AG10803 (cell line): ENCODE results near the gene SNAP47.

Experiments used
- DNase-seq: peaks from one replicate; pipeline ENCODE4 v3.0.0; 2010; ENCODE audit warnings: low read depth
- H3K4me3 ChIP-seq: 2 replicates; pipeline ENCODE4 v1.5.1; 2011; ENCODE audit warnings: mild to moderate bottlenecking, low read length, control low read depth
- TF ChIP-seq, protein P1 (sequence below): conservative IDR thresholded peaks from 2 replicates; pipeline ENCODE4 v1.5.1; 2011; ENCODE audit warnings: mild to moderate bottlenecking, low read length, control low read depth, inconsistent platforms

SNAP47 gene

DNA sequence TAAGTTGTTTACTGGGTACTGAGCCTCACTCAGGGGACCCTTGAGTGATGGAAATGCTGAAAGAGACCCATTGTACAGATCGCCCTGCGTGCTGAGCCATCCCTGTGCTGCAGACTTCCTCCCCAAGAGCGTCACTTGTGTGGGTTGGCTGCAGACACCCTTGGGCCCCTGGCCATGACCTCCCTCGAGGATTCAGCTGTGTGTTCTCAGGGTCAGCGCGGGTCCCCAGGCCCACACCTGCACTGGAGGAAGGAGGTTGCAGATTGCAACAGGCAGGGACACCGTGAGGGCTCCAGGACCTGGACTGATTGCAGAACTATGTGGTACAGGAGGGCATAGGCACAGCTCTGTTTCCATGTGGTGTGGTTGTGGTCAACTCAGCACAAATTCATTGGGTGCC, 4.4 kb downstream of the SNAP47 start:
- TF ChIP-seq, protein P1, sequence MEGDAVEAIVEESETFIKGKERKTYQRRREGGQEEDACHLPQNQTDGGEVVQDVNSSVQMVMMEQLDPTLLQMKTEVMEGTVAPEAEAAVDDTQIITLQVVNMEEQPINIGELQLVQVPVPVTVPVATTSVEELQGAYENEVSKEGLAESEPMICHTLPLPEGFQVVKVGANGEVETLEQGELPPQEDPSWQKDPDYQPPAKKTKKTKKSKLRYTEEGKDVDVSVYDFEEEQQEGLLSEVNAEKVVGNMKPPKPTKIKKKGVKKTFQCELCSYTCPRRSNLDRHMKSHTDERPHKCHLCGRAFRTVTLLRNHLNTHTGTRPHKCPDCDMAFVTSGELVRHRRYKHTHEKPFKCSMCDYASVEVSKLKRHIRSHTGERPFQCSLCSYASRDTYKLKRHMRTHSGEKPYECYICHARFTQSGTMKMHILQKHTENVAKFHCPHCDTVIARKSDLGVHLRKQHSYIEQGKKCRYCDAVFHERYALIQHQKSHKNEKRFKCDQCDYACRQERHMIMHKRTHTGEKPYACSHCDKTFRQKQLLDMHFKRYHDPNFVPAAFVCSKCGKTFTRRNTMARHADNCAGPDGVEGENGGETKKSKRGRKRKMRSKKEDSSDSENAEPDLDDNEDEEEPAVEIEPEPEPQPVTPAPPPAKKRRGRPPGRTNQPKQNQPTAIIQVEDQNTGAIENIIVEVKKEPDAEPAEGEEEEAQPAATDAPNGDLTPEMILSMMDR, result no peak
- DNase-seq, result no peak
- H3K4me3 ChIP-seq, result no peak overlapping the region

DNA sequence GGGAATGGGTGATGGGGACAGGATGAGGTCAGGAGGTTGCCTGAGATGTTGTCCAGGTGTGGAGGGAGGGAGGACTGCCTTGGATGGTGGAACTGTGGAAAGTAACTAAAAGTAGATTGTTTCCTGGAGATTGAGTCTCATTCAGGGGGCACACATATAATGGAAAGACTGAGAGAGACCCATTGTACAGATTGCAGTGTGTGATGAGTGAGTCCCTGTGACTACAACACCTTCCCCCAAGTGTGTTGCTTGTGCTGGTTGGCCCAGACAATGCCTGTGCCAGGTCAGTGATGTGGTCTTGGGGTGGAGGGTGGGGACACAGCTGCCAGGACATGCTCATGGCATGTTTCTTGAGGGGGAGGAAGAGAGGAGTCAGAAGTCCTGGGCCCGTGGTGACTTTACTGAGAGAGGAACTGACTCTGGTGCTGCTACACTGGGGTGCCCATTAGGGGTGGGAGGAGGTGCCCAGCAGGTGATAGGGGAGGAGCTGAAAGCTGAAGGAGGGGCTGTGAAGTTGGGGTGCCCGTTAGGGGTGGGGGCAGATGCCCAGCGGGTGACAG, 5.2 kb downstream of the SNAP47 start:
- TF ChIP-seq, protein P1, result no peak
- no peak overlapping the region for H3K4me3 ChIP-seq
- DNase-seq, result no peak

DNA sequence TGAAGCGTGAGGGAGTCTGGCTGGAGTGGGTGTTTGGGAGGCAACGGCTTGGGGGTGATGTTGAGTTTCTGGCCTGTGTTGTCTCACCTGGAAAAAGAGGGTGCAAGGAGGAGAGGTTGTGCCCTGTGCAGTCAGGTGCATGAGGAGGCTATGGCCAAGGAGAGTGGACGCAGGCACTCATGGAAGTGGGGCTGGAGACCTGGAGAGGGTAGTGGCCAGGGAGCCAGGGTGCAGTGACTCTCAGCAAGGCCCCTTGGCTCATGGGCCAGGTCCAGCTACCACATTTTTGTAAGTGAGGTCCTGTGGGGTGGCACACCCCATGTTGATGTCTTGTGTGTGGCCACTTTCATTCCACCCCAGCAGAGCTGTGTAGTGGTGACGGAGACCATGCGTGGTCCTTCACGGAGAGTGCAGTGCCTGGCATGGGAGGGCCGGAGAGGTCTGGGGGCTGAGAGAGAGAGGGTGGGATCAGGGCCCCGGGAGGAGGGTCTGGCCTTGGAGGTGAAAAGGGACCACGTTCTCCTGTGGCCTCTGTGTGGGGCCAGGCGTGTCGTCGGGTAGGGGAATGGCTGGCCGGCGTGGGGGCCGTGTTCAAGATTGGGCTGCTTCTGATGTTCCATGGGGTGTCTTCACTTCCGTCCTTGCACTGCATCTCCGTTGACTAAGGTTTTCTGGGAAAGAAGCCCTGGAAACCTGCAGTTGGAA, 6.1 kb downstream of the SNAP47 start:
- TF ChIP-seq, protein P1, result no peak
- H3K4me3 ChIP-seq, result no peak overlapping the region
- no peak for DNase-seq

DNA sequence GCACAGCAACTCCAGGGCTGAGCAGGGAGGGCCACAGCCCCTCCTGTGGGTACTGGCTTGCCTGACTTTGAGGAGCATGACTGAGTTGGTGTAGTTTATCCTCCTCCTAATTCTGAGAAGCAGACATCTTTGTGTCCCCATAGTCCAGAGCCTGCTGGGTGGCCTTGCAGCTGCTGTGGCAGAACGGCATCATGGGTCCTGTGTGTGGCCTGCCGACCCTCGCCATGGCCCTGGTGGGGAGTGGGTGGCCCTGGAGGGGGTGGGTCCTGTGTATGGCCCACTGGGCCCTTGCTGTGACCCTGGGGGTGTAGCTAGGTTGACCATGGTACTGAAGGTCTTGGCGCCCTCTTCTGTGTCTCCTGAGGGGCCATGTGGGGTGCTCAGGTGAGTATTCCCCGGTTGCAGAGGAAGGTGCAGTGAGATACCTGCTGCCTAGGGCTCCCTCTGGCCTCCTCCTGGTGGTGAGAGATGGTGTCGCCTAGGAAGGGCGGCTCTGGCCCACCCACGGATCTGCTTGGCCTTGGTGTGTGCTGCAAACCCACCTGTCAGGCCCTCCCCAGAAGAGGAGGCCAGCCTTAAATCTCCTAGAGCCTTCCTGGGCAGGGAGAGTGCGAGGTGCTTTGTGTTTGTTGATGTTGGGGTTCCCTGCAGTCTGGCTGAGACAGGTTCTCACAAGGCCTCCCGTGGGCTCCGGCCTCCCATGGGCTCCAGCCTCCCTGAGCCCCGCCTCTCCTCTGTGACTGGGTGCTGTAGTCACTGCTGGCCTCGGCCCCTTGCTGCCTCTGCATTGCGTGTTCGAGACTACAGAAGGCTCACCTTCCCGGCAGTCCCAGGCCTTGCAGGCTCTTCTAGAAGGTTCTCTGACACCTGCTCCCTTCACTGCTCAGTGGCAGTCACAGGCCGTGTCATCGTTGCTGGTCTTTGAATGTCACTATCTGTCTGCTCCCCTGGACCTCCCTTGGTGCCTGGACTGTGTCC, 7.8 kb downstream of the SNAP47 start:
- no peak overlapping the region for H3K4me3 ChIP-seq
- TF ChIP-seq, protein P1, result no peak
- DNase-seq, result no peak

DNA sequence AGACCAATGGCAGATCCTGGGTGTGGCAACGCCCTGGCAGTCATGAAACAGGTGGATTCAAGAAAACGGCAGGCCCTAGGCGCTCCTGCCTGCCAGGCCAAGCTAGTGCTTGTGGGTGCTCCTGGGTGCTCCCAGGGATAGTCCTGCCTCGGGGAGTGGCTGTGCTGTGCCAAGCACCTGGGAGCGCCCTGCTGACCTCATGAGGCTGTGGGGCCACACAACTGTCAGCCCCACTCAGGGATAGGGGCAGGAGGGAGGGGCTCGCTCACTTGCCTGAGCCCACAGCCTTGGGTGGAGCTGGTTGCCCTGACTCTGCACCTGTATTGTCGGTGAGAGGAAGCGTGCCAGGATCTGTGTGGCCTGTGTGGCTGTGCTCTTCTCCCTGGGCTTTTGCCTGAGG, 9.4 kb downstream of the SNAP47 start:
- no peak for DNase-seq
- H3K4me3 ChIP-seq, result no peak overlapping the region
- TF ChIP-seq, protein P1, result no peak

DNA sequence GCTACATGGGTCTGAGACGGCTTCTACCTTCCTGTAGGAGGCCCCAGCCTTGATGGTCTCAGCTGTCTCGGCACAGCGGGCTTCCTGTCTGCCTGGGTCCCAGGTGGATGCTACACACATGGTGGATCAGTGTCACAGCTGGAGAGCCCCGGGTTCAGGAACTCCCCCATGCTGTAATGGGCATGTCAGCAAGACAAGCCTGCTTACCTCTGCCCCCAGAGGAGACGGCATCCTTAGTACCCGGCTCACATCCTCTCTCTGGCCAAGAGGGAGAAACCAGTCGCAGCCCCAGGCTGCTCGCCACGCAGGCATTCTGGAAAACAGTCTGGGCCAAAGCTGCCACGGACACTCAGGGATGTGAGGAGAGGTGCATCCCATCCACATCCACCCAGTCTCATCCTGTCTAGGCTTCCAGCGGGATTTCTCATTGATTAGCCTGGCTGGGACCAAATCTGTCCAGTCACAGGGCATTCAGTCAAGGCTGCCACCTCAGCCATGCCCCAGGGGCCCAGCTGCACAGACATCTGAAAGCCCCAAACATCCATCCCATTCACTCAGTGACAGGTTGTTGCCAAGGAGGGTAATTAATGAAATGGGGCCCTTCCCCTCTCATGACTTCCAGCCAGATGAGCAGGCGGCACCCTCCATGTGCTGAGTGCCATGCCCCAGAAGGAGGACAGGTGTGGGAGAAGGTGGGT, 10.5 kb downstream of the SNAP47 start:
- no peak overlapping the region for H3K4me3 ChIP-seq
- TF ChIP-seq, protein P1, result no peak
- DNase-seq, result no peak
